ENCODE results near the gene LINGO4.
A peak's percentile ranks its signal among the peaks of the same experiment; 100 is the strongest.

Gene LINGO4

GRCh38 chr1:151852733-151853132 lies 47.5 kb upstream of the LINGO4 start:
- H3K27ac ChIP-seq (ENCODE audit: extremely low read depth, low read depth, low read length), result no peak overlapping the region
- no peaks in the 10 kb centered on the region for H3K9me3 ChIP-seq (ENCODE audit: control insufficient read depth, insufficient read depth, low read depth, low read length)
- ChIA-PET POLR2A (no interaction called here), CTCF (interaction anchor here (0.6 to 1.0 kb wide), 2 partner anchors 16 to 605 kb away, joined by 3 to 5 read pairs; no protein-coding TSS in a partner anchor)
- H3K4me3 ChIP-seq (ENCODE audit: low read depth, low read length), result no peak overlapping the region
- H3K36me3 ChIP-seq (ENCODE audit: control insufficient read depth in 2 of 2, insufficient read depth in 1 of 2, low read length in 2 of 2), result no peaks in the 10 kb centered on the region
- no peaks in the 10 kb centered on the region for H3K4me1 ChIP-seq (ENCODE audit: control insufficient read depth, insufficient read depth, low read length)
- TF ChIP-seq ZNF23 (tag by site-specific recombination; IDR thresholded peaks at IDR 0.05; ENCODE audit: borderline replicate concordance) (no peak), ZNF48 (tag by site-specific recombination; IDR thresholded peaks at IDR 0.05) (no peak), MEIS1 (CRISPR knock-in tag; IDR thresholded peaks at IDR 0.05; ENCODE audit: borderline replicate concordance) (no peak), ZNF350 (tag by site-specific recombination; IDR thresholded peaks at IDR 0.05) (no peak), ZNF623 (tag by site-specific recombination; IDR thresholded peaks at IDR 0.05) (no peak), ZNF394 (tag by site-specific recombination; IDR thresholded peaks at IDR 0.05; ENCODE audit: borderline replicate concordance) (no peak), ZBTB20 (tag by site-specific recombination; IDR thresholded peaks at IDR 0.05) (no peak), ZNF837 (tag by site-specific recombination; IDR thresholded peaks at IDR 0.05) (no peak), SALL2 (tag by site-specific recombination; IDR thresholded peaks at IDR 0.05; ENCODE audit: borderline replicate concordance) (no peak), ZNF501 (tag by site-specific recombination; IDR thresholded peaks at IDR 0.05) (no peak), KLF17 (tag by site-specific recombination; IDR thresholded peaks at IDR 0.05) (no peak), GLIS1 (tag by site-specific recombination; IDR thresholded peaks at IDR 0.05) (no peak)

GRCh38 chr1:151851886-151852285 lies 46.7 kb upstream of the LINGO4 start:
- Histone ChIP-seq H3K36me3 (ENCODE audit: control insufficient read depth in 2 of 2, insufficient read depth in 1 of 2, low read length in 2 of 2) (no peaks in the 10 kb centered on the region), H3K4me1 (ENCODE audit: control insufficient read depth, insufficient read depth, low read length) (no peaks in the 10 kb centered on the region), H3K27ac (ENCODE audit: extremely low read depth, low read depth, low read length) (no peak overlapping the region), H3K9me3 (ENCODE audit: control insufficient read depth, insufficient read depth, low read depth, low read length) (no peaks in the 10 kb centered on the region), H3K4me3 (ENCODE audit: low read depth, low read length) (no peak overlapping the region)
- TF ChIP-seq GLI2 (tag by site-specific recombination; IDR thresholded peaks at IDR 0.05; ENCODE audit: borderline replicate concordance, low read depth), result no peak
- TF ChIP-seq ZFP69B (tag by site-specific recombination; IDR thresholded peaks at IDR 0.05), result peak; percentile 75
- peak; percentile 72 for TF ChIP-seq ZNF692 (tag by site-specific recombination; IDR thresholded peaks at IDR 0.05)
- POLR2A ChIA-PET, result no interaction called here
- CTCF ChIA-PET, result interaction anchor here (0.6 kb wide), 1 partner anchor 606 kb away, joined by 3 read pairs; no protein-coding TSS in a partner anchor

GRCh38 chr1:151849871-151850270 lies 44.7 kb upstream of the LINGO4 start:
- no peaks in the 10 kb centered on the region for H3K9me3 ChIP-seq (ENCODE audit: control insufficient read depth, insufficient read depth, low read depth, low read length)
- H3K4me1 ChIP-seq (ENCODE audit: control insufficient read depth, insufficient read depth, low read length), result no peaks in the 10 kb centered on the region
- ChIA-PET CTCF (no interaction called here), POLR2A (interaction anchor here (0.6 kb wide), 1 partner anchor 216 kb away, joined by 4 read pairs; no protein-coding TSS in a partner anchor)
- H3K27ac ChIP-seq (ENCODE audit: extremely low read depth, low read depth, low read length), result no peak overlapping the region
- no peak for TF ChIP-seq ZNF341 (tag by site-specific recombination; IDR thresholded peaks at IDR 0.05; ENCODE audit: low read depth)
- no peak for TF ChIP-seq ZFP41 (tag by site-specific recombination; IDR thresholded peaks at IDR 0.05; ENCODE audit: borderline replicate concordance)
- TF ChIP-seq ZNF792 (tag by site-specific recombination; IDR thresholded peaks at IDR 0.05), result no peak
- no peak for TF ChIP-seq SALL2 (tag by site-specific recombination; IDR thresholded peaks at IDR 0.05; ENCODE audit: borderline replicate concordance)
- no peak for TF ChIP-seq IKZF3 (tag by site-specific recombination; IDR thresholded peaks at IDR 0.05)
- no peak for TF ChIP-seq ZNF112 (tag by site-specific recombination; IDR thresholded peaks at IDR 0.05)
- TF ChIP-seq GFI1B (tag by site-specific recombination; IDR thresholded peaks at IDR 0.05), result no peak
- TF ChIP-seq ZSCAN23 (tag by site-specific recombination; IDR thresholded peaks at IDR 0.05), result no peak
- no peak for TF ChIP-seq YY2 (tag by site-specific recombination; IDR thresholded peaks at IDR 0.05)
- no peak for TF ChIP-seq ZNF549 (tag by site-specific recombination; IDR thresholded peaks at IDR 0.05)
- no peak for TF ChIP-seq OVOL3 (tag by site-specific recombination; IDR thresholded peaks at IDR 0.05)
- no peak for TF ChIP-seq ZNF280C (tag by site-specific recombination; IDR thresholded peaks at IDR 0.05)
- no peak overlapping the region for H3K4me3 ChIP-seq (ENCODE audit: low read depth, low read length)
- H3K36me3 ChIP-seq (ENCODE audit: control insufficient read depth in 2 of 2, insufficient read depth in 1 of 2, low read length in 2 of 2), result no peaks in the 10 kb centered on the region

Measured in HEK293 (cell line).